HTR-8/SVneo (cell line): ENCODE data around the gene OLFML3.
"Not testable (repeated sequence)": the region's sequence is repeated elsewhere in the genome, so short reads cannot be mapped to it uniquely, and the experiment has no call there.

Source experiments
- DNase-seq: peaks from one replicate; pipeline ENCODE4 v3.0.0; 2011; ENCODE audit warnings: low spot score, mixed read lengths; ENCODE audit not compliant: insufficient read length
- FAIRE-seq: peaks from 2 replicates; lab custom pipeline; 2011; peaks lifted over from hg19 to GRCh38; lab: Jason Lieb, UNC

Gene OLFML3

DNA sequence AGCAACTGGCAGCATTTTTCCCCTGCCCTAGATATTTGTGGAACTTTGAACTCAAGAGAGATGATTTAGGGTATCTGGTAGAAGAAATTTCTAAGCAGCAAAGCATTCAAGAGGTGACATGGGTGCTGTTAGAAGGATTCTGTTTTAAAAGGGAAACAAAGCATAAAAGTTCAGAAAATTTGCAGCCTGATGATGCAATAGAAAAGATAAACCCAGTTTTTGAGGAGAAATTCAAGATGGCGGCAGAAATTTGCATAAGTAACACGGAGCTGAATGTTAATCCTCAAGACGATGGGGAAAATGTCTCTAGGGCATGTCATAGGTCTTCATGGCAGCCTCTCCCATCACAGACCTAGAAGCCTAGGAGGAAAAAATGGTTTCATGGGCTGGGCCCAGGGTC, 40.5 kb downstream of the OLFML3 start:
- FAIRE-seq: not testable (repeated sequence)

DNA sequence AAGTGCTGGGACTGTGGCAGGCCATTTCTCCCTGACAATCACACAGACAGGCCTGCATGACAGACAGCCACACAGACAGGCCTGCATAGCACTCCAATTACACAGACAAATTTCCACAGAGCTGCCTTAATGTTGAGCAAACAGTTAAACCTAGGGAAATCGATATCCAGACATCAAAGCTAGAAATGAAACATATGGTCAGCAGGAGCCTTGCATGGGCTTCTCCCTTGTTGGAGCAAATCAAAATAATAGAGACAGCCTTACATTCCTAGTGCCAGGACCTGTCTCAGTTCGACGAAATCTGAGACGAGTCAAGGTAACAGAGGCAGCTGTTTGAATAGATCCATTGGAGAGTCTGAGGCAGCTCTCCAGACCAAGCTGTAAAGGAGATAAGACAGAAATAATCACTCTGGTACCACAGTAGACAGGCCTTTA, 42.4 kb downstream of the OLFML3 start:
- FAIRE-seq: no peak
- DNase-seq: no peak

More for the DNA sequence above, 40.5 kb downstream of the OLFML3 start:
- not testable (repeated sequence) for DNase-seq

DNA sequence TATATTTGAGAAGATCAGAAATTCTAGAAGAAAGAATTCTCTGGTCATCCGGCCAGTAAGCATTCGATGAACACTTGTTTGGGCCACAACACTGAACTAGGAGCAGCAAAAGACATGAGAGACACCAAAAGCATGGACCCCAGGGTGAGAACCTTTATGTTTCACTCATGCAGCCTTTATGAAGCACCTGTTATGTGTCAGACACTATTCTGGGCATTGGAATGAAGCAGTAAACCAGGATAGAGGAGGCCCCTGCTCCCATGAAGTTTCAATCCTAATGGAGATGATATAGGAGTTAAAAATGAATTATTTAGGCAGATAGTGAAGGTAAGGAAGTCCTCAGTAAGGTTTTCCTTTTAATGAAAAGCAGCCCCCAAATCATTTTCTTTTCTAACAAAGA, 43.6 kb downstream of the OLFML3 start:
- FAIRE-seq (no peak), DNase-seq (no peak)

DNA sequence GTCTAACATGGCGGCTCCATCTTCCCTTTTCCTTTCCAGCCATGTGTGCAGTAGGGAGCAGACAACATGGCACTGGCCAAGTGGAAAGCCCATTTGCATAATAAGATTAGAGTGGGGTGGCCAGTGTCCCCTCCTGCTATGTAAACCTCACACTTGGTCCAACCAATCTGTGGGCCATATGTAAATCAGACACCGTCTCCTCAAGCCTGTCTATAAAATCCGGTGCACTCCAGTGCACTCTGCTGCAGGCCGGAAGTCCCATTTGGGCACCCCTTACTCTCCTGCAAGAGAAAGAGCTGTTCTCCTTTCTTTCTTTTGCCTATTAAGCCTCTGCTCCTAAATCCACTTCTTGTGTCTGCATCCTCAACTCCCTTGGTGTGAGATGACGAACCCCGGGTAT, 44.1 kb downstream of the OLFML3 start:
- no peak for DNase-seq
- FAIRE-seq: no peak

DNA sequence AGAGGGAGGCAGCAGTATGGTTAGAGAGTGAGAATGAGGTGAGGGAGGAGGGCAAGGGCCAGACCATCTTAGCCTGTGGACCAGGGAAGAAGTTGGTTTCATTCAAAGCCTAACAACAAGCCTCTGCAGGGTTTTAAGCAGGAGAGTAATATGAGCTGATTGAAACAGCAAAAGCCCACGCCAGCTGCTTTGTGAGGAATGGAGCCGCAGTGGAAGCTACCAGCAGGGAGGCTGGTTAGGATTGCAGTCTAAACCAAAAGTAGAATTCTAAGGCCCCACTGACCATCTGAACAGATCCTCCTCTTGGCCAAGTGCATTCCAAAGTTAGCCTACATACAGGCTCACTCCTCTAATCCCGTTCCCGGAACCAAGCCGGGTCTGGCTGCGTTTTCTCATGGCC, 44.8 kb downstream of the OLFML3 start:
- no peak for DNase-seq
- no peak for FAIRE-seq

DNA sequence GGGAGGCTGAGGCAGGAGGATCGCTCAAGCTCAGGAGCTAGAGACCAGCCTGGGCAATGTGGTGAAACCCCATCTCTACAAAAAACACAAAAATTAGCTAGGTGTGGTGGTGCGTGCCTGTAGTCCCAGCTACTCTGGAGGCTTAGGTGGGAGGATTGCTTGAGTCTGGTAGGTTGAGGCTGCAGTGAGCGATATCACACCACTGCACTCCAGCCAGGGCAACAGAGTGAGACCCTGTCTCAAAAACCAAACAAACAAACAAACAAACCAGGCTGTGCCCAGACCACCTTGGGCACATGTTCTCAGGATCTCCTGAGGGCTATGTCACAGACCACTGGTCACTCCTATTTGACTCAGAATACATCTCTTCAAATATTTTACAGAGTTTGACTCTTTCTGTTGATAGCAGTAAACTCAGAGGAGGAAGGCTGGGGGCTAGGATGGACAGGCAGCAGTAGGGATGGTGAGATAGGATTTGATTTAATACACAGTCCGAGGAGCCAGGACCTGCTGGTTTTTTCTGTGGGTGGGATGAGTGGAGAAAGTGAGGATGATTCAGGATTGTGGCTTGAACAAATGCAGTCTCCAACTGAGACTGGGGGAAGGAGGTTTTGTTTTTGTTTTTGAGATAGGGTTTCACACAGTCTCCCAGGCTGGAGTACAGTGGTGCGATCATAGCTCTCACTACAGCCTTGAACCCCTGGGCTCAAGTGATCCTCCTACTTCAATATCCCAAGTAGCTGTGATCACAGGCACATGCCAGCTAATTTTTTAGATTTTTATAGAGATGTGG, 46.5 kb downstream of the OLFML3 start:
- no peak for DNase-seq
- FAIRE-seq: no peak

DNA sequence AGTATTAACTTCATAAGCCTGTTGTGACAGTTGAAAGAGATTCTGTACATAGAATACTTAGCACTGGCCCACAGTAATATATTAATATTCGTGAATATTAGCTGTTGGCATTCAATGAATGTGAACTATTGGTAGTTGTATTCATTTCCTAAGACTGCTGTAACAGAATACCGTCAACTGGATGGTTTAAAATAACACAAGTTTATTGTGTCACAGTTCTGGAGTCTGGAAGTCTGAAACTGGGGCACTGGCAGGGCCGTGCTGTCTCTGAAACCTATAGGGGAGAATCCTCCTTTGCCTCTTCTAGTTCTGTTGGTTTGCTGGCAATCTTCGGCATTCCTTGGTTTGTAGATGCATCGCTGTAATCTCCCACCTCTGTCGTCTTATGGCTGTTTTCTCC, 47.5 kb downstream of the OLFML3 start:
- no peak for FAIRE-seq

More for the DNA sequence above, 47.5 kb downstream of the OLFML3 start:
- DNase-seq: no peak
